Hematopoietic multipotent progenitor cell treated with erythropoietin and hydrocortisone succinate and interleukin-3 and kit ligand, for 17 days (in vitro differentiated cells): ENCODE data around the gene PARK7.
A peak's percentile ranks its signal among the peaks of the same experiment; 100 is the strongest.

ENCODE experiments used
- DNase-seq: peaks from one replicate; pipeline ENCODE4 v3.0.0-alpha.2; 2015; ENCODE audit warnings: low spot score

Gene PARK7

DNA sequence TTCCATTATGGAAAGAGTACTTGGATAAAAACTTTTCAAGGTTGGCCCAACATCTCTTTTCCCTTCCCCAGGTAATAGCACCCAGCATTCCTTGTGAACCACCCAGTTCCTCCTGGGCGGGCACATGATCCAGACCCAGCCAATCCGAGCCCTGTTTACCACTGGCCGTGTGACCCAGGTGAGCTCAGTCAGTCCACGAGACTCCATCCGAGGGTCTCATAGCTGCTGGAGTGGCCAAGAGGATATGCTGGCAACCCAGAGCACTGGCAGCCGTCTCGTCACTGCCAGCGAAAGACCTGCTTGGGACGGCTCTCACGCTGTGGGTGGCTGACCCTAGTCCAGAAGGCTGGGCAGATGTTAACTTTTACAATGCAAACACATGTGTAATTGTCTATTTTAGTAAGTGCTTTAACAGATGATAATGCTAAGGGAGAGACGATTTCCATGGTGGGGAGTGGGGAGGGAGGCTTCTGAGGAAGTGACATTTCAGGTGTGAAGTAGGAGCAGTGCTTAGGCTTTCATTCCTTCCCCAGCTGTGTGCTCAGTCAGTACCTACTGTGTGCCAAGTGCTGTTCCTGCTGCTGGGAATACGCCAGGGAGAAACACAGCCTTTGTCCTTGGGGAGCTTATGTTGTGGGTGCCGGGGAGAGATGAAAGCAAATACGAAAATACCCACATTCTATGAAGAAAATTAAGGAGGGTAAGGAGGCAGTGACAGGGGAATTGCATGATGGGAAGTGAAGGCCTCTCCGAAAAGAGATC, 24.5 kb downstream of the PARK7 start:
- DNase-seq, result no peak

DNA sequence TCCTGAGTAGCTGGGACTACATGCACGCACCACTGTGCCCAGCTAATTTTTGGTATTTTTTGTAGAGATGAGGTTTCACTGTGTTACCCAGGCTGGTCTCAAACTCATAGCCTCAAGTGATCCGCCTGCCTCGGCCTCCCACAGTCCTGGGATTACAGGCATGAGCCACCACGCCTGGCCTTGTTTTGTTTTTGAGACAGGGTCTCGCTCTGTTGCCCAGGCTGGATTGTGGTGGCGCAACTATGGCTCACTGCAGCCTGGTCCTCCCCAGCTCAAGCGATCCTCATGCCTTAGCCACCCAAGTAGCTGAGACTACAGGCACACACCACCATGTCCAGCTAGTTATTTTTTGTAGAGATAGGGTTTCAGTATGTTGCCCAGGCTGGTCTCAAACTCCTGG, 26.0 kb downstream of the PARK7 start:
- DNase-seq, result no peak

DNA sequence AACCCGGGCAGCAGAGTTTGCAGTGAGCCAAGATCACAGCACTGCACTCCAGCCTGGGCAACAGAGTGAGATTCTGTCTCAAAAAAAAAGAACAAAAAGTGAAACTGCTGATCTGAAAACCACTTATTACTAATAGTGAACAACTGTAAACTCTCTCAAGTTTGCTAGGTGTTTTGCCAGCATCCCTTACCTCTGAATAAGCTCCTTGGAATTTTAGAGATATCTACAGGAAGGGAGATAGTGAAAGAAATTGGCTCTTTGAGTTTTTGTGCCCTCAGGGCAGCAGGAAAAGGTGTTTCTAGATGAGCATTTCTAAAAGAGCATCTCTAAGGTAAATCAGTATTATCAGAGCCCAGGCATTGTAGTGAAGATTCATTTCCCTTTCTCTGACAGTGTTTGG, 27.1 kb downstream of the PARK7 start:
- DNase-seq, result no peak

DNA sequence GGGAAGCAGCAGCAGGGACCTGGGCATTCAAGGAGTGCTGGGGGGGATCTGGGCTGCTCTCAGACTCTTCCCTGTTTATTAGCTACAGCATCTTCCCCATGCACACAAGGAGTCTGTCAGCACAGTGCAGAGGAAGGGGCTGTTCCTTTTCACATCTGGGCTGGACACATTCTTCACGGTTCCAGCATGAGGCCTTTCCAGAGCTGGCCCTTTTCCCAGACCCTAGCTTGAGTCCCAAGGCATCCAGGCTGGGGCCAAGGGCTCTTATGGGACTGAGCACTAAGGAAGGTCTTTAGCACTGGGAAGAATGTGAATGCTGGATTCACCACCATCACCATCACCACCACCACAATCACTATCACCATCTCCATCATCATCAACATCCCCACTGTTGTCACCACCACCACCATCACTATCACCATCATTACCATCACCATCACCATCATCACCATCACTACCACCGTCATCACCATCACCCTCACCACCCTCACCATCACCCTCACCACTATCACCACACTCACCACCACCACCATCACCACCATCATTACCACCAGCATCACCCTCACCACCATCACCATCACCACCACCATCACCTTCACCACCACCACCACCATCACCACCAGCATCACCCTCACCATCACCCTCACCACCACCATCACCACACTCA, 28.4 kb downstream of the PARK7 start:
- DNase-seq, result no peak

DNA sequence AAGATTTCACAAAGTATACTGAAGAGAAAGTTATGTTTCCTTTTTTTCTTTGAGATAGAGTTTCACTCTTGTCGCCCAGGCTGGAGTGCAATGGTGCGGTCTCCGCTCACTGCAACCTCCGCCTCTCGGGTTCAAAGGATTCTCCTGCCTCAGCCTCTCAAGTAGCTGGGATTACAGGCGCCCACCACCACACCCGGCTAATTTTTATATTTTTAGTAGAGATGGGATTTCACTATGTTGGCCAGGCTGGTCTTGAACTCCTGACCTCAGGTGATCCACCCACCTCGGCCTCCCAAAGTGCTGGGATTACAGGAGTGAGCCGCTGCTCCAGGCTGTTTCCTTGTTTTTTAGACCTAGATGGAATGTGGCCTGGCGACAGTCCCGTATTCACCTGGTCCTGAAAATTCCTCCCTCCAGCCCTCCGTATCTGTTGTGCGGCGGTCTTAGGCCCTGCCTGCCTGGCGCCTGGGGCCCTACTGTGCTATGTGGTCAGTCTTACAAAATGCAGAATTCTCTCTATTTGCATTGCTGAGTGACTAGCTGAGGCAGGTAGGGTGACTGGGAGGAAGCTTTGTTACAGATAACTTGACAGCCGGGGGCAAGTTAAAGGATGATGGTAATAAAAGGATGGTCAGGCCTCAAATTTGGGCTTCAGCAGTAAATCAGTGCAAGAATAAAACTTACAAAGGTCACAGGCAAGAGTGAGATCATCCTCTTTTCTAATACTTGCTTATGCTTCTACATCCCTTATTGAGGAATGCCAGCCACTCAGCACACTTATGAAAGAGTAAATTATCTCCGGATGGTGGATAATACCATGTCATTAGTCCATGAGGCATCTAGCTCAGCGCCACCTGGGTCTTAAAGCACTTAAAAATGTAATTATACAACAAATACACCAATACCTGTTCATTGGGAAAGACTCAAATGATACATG, 30.3 kb downstream of the PARK7 start:
- no peak for DNase-seq

DNA sequence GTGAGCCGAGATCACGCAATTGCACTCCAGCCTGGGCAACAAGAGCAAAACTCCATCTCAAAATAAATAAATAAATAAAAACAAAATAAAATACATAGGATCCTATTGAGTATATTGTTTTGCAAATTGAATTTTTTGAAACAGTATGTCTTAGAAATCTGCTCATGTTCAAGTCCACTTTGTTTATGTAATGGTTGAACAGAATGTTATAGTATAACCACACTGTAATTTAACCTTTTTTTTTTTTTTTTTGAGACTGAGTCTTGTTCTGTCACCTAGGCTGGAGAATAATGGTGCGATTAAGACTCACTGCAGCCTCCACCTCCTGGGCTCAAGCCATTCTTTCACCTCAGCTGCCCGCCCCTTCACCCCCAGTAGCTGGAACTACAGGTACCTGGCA, 31.4 kb downstream of the PARK7 start:
- DNase-seq, result no peak

DNA sequence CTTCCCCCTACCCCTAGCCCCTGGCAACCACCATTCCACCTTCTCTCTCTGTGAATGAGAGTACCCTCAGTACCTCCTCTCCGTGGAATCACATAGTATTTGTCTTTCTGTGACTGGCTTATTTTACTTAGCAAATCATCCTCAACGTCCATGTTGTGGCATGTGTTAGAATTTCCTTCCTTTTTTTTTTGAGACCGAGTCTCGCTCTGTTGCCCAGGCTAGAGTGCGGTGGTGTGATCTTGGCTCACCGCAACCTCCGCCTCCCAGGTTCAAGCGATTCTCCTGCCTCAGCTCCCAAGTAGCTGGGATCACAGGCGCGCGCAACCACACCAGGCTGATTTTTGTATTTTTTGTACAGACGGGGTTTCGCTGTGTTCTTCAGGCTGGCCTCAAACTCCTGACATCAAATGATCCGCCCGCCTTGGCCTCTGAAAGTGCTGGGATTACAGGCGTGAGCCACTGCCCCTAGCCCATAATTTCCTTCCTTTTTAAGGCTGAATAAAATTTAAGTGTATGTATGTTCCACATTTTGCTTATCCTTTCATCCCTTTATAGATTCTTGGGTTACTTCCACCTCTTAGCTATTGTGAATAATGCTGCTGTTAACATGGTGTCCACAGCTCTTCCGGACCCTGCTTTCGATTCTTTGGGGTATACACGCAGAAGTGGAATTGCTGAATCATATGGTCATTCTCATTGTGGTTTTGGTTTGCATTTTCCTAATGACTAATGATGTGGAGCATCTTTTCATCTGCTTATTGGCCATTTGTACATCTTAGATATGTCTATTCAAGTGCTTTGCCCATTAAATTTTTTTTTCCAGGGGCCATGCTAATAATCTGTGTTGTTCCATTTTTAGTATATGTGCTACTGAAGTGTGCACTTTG, 32.3 kb downstream of the PARK7 start:
- no peak for DNase-seq

DNA sequence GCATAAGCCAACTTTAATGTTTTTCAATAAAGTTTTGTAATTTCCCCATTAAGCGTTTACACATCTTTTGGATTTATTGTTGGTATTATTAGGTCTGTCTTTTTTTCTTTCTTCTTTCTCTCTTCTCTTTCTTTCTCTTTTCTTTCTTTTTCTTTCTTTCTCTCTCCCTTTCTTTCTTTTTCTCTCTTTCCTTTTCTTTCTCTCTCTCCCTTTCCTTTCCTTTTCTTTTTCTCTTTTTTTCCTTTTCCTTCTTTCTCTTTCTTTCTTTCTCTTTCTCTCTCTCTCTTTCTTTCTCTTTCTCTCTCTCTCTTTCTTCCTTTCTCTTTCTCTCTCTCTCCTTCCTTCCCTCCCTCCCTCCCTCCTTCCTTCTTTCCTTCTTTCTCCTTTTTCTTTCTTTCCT, 33.3 kb downstream of the PARK7 start:
- DNase-seq, result no peak

DNA sequence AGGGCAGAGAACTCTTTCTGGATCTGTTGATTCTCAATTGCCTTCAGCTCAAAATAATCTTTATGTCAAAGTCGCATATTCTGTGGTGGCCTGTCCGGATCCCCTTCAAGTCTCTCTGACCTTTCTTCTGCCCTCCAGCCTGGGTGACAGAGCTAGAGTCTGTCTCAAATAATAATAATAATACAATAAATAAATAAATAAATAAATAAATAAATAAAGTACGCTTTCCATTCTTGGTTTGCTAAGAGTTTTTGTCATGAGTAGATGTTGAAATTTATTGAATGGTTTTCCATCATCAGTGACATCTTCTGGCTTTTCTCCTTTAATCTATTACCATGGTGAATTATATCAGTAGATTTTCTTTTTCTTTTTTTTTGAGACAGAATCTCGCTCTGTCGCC, 33.9 kb downstream of the PARK7 start:
- no peak for DNase-seq

DNA sequence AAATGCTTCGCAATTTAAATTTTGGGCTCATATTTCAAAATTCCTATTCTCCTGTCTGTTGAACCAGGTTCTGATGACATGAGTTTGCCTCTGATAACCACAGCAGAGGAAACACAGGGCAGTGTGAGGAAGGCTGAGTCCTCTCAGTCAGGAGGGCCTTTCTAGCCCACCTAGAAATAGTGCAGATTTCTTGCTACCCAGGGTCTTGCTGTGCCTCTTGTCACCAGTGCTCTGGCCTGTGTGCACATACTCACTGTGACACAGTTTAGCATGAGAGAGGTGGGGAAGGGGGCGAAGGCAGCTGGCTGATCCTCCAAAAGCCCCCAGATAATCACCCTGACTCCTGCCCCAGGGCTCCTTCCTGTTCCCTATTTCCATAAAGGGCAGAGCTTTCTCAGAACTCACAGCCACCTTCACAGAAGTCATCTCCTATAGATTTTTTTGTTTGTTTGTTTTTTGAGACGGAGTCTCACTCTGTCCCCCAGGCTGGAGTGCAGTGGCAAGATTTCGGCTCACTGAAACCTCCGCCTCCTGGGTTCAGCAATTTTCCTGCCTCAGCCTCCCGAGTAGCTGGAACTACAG, 40.9 kb downstream of the PARK7 start:
- no peak for DNase-seq

DNA sequence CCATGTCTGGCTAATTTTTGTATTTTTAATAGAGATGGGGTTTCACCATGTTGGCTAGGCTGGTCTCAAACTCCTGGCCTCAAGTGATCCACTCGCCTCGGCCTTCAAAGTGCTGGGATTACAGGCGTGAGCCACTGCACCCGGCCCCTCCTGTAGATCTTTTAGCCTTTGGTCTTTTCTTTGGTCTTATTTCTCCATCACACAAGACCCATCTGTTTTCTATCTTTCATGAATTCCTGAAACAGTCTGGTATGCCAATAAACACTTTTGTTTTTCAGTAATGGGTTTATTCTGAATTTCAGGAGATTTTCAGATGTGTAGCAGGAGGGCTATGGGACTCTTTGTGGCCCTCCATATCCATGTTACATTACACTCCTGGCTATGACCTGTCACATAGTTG, 41.4 kb downstream of the PARK7 start:
- no peak for DNase-seq

DNA sequence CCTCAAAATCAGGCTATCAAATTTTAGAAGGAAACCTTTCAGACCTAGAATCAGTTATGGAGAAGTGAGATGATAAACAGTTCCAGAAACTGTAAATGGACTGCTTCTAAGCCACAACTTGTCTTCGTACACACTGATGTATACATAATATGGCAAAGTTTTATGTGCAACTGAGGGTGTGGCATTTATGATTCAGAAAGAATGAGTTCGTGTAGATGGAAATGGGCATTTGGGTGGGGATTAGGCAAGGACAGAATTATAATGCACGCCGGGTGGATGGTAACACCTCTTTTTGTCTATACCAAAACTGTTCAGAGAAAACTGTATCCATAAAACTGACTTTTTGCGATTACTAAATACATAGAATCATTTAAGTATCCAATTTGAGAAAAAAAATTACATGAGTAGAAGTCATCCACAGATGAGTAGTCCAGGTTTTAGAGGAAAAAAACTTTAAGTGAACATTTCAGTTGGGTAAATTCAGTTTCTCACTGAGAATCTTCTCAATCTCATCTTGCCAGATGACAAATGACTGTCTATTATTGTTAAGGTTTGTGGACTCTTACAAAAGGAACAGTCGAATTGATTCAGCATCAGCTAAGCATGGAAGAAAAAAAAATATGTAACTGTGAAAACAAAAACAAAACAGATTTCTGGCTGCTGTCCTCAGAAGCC, 42.1 kb downstream of the PARK7 start:
- DNase-seq, result no peak

DNA sequence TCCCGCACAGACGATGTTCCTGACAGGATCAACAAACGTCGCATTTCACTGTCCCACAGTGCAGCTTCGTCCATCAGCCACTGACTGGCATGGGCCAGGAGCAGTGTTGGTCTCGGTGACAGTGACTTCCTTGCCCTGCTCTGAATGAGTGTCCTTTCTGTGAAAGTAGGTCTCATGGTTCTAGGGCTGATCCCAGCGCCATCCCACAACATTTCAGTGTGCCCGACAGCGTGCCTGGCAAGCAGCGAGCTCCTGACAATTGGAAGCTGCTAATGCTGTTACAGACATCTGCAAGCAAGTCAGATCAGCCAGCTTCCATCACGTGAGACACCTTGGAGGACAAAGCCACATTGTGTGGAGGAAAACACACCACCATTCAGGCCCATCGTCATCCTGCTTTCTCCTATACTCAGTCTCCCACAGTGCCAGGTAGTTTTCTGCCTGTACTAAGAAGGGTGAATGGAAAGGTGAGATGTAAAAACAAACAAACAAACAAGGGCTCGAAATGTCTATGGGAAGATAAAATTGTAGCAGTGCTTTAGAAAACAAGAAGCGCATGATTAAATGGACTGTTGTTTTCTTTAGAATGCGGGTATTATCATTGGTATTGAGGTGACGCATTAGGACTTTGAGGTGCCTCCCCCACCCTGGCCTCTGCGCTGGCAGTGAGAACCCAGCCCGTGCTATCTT, 42.7 kb downstream of the PARK7 start:
- DNase-seq, result no peak

DNA sequence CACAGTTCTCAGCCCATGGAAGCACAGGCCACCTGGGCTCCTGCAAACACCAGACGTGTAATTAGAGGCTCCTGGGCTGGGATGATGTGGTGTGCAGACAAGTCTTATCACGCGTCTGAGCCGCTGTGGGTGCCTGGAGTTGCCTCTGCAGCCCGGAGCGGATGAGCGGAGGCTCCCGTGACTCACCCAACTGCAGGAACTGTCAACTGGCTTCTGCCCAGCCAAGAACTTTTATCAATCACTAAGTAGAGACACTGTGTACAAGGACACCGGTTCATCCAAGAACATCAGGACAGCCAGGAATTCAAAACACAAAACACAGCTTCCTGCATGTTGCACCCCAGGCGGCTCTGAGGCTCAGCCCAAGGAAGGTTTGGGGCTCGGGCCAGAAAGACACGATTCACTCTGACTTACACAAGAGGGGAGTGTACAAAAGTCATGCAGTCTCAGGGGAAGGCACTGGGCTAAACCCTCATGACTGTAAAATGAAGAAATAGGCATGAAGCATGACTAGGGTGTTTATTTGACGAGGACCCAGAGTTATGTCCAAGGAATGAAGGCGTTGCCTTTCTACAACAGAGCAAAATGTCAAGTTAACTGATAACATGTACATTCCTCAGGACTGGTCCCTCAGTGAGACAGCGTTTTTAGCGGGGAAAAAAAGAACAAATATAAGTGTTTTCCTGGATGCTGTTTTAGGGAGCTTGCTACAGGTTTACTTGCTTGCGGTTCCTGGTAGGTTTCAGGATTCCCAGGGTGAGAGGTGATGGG, 43.5 kb downstream of the PARK7 start:
- peak; percentile 23 for DNase-seq

DNA sequence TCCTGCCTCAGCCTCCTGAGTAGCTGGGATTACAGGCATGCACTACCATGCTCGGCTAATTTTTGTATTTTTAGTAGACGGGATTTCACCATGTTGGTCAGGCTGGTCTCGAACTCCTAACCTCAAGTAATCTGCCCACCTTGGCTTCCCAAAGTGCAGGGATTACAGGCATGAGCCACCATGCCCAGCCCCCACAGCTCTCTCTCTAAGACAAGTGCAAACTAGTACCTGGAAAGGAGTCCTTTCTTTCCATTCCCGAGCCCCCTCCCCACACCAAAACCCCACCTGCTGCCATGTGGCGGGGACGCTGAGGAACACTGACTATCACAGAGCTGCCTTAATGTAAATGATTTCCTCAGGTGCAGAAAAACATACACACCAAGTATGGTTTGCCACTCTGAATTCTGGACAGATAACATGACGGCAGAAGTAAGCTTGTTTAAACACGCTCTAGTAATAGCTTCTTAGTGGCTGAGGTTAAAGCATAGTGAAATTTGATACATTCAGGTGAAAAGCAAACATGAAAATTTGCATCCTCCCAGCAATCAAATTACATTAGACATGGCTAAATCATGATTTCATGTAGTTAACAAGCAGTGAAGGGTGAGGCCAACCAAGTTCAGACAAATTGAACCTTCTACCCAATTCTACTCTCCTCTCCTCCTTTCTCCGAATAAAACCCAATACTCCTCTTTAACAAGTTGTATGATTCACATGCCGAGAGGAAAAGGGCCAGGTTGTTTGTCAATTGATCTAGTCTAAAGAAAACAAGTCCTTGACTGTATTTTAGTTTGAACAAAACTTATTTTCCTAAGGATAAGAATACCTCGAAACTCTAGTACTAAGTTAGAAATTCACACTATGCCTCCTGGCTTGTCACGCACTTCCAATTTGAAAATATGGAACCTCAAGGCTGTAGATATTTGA, 44.8 kb downstream of the PARK7 start:
- no peak for DNase-seq

DNA sequence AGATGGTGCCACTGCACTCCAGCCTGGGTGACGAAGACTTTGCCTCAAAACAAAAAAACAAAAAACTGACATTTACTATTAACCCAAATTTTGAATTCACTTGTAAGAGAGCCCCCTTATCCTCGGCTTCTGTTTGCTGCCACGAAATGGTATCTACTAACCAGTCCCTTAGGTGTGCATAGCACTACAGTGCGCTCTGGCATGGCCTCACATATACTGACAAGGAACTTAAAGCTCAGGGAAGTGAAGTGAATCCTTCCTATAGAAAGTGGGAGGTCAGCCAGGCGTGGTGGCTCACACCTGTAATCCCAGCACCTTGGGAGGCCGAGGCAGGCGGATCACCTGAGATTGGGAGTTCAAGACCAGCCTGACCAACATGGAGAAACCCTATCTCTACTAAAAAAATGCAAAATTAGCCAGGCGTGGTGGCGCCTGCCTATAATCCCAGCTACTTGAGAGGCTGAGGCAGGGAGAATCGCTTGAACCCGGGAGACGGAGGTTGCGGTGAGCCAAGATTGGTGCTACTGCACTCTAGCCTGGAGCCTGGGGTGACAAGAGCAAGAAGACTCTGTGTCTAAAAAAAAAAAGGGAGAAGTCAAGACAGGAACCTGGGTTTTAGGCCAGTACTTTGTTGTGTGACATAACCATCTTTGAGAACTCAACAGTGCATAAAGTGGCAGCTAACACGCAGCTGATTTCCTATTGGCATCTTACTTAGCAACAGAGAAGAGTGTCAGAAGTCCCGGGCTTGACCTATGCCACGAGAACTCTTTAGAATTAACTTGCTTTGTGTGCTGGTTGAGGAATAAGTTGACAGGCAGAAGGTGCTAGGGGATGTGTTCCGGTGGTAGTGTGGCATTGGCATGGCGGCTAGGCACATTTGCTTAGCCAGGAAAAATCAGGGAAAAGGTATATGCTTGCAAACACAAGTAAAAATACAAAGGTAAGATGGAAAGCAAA, 47.8 kb downstream of the PARK7 start:
- no peak for DNase-seq

DNA sequence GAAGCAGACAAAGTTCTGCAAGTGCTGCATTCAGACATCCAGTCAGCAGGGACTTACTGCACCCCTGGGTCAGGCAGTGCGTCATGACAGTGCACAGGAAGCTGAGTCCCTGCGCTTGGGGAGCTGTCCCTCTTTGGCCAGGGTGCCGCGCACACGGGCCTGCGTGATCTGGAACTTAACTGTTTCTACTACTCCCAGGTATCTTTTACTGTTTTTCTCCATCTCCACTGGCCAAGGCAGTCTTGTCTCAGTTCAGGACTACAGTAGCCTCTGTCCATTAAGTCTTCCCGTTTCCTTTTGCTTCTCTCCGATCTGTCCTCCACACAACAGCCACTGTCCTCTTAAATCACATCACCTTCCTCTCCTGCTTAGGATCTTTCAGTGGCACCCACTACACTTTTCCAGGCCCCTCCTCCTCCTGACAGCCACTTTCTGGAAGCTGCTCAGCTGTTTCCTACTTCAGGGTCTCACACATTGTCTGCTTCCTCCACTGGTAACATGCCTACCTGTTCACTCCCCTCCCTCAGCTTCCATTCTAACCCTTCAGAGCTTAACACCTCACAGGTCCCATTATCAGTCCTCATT, 48.7 kb downstream of the PARK7 start:
- no peak for DNase-seq
